ENCODE measurements around the gene OR14C36. TPM values are rescaled to one million over a fixed set of nuclear protein-coding genes. Genes with fewer than 3 reads are reported as not detected.

OR14C36 gene
- total and polyA plus RNA-seq, 9 of the 15 experiments (the other 6 are each of a cell fraction or from before 2014, with no cell fraction given) = not detected

- Histone ChIP-seq H3K9me3 (replicated peaks; ENCODE audit: control insufficient read depth, insufficient read depth, low read depth, low read length) (0 out of 2 replicates have a peak, but pooled peaks cover 6% of the 10 kb centered on the region), H3K9ac (ENCODE audit: insufficient read depth in 1 of 2, low read depth in 2 of 2, low read length in 2 of 2) (no peak overlapping the region), H3K9me1 (ENCODE audit: control insufficient read depth, insufficient read depth, low read length) (no peaks in the 10 kb centered on the region), H2AFZ (ENCODE audit: low read depth, low read length) (no peak overlapping the region), H4K20me1 (replicated peaks; ENCODE audit: control insufficient read depth, insufficient read depth, low read length) (no peaks in the 10 kb centered on the region), H3K27ac (ENCODE audit: extremely low read depth, low read depth, low read length) (no peak overlapping the region), H3K36me3 (ENCODE audit: control insufficient read depth, insufficient read depth, low read length) (no peaks in the 10 kb centered on the region), H3K79me2 (ENCODE audit: control insufficient read depth, insufficient read depth, low read length) (no peaks in the 10 kb centered on the region), H3K27me3 (ENCODE audit: control insufficient read depth in 2 of 2, insufficient read depth in 2 of 2, low read length in 2 of 2) (no peaks in the 10 kb centered on the region), H3K4me1 (replicated peaks in 1 of 2; ENCODE audit: control insufficient read depth in 2 of 2, insufficient read depth in 2 of 2, low read length in 2 of 2) (no peaks in the 10 kb centered on the region), H3K4me2 (ENCODE audit: insufficient read depth, low read length) (no peak overlapping the region), H3K4me3 (no peak overlapping the region)
- ChIA-PET POLR2A (no interaction called here), CTCF (ENCODE audit: low intra/inter-chr PET ratio) (no interaction called here)
- no peak for ATAC-seq
- in situ Hi-C loops (cut with MboI) = no loop called here
- BruUV-seq (replicated peaks) = no TSS peak
- no peak for FAIRE-seq
- intact Hi-C loops (cut with micrococcal nuclease) = no loop called here
- DNase-seq (ENCODE audit: extremely low read depth in 1 of 4, low spot score in 3 of 4) = no peak
- no peak for TF ChIP-seq ZNF407 (IDR thresholded peaks at IDR 0.05; ENCODE audit: low read depth)
- TF ChIP-seq MNT (conservative IDR thresholded peaks at IDR 0.05) = no peak
- TF ChIP-seq GTF3C2 (IDR thresholded peaks at IDR 0.05; ENCODE audit: borderline replicate concordance, extremely low read depth, insufficient read length) = no peak
- TF ChIP-seq ZNF445 (CRISPR knock-in tag; IDR thresholded peaks at IDR 0.05; ENCODE audit: low read depth) = no peak
- no peak for TF ChIP-seq ZNF311 (CRISPR knock-in tag; IDR thresholded peaks at IDR 0.05)
- TF ChIP-seq ARID3B (CRISPR knock-in tag; IDR thresholded peaks at IDR 0.05; ENCODE audit: borderline replicate concordance) = no peak
- no peak for TF ChIP-seq ZSCAN29 (IDR thresholded peaks at IDR 0.05)
- no peak for TF ChIP-seq ZNF282 (CRISPR knock-in tag; IDR thresholded peaks at IDR 0.05)
- no peak for TF ChIP-seq ZNF140 (CRISPR knock-in tag; IDR thresholded peaks at IDR 0.05)
Measured at GRCh38 chr1:248366609-248367008, 18.0 kb downstream of the OR14C36 start.
